HG03097 (cell line): ENCODE results near the gene AMBRA1.
A peak's percentile ranks its signal among the peaks of the same experiment; 100 is the strongest.

Experiments
- ATAC-seq: cut with Tn5 transposase; IDR thresholded peaks from one replicate; pipeline ENCODE4 v1.9.1; 2021; ENCODE audit not compliant: unreplicated experiment, low FRiP score

AMBRA1 gene

DNA sequence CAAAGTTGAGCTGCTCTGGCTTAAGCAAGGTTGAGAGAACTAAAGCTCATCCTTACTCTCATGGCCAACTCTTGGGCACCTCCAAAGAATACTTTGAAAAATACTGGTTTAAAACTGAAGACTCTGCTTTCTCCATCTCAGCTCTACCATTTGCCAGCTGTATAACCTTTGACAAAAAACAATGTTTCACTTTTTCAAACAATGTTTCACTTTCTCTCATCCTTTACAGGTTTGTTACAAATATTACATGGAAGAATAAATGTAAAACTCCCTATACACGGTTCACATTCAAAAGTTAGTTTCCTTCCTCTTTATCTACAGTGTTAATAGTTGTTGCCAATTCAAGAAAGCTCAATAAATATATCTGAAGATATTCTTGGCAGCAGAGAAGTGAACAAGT, 19.2 kb downstream of the AMBRA1 start:
- ATAC-seq, result no peak

DNA sequence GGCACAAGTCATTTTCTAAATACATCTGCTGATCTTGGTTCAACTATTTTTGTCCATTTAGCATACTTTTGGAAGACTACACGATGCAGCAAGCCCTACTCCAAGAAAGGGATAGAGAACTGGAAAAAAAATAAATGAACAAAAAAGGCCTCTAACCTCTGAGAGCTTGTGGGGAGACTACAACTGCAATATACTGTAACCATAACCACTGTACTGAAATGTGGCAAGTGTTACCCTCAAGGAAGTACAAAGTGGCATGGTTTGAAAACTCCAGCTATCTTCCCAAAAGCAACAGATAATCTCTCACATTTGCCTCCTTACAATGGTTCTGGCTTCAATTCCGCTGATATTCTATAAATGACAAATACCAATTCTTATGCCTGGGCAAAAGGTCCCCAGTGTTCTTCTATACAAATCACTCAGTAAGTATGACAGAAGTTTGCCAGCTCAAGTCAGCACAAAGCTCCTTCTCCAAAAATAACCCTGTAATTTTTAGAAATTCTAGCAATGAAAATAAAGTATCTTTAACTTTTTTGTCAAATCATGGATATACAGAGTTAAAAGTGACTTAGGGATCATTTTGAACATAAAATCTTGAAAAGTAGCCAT, 22.9 kb downstream of the AMBRA1 start:
- no peak for ATAC-seq

DNA sequence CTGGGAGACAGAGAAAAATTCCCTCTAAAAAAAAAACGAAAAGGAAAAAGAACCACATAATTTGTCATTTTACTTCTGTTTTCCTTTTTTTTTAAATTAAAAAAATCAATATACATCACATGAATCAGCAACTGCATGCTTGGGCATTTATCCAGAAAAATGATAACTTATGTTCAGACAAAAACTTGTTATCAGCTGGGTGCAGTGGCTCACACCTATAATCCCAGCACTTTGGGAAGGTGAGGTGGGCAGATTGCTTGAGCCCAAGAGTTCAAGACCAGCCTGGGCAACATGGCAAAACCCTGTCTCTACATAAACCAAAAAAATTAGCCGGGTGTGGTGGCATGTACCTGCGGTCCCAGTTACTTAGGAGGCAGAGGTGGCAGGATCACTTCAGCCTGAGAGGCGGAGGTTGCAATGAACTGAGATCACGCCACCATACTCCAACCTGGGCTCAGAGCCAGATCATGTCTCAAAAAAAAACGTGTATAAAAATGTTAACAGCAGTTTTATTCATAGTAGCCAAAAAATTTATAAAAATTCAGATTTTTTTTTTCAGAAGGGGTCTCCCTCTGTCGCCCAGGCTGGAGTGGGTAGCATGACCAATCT, 28.5 kb downstream of the AMBRA1 start:
- no peak for ATAC-seq

DNA sequence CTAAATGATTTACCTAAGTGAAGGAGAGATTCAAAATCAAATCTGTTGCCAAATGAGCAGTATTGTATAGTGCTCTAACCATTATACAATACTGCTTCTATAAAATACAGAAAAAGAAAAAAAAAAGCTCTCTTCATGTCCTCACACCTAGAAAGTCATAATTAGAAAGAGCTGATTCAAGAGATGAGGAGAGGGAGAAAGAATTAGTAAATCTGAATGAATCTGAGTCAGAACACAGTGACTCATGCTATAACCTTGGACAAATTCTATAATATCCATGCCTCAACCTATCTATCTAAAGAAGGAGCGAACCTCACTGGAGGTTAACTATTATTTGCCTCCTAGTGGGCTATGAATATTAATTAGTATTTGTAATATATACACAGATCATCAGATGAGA, 29.4 kb downstream of the AMBRA1 start:
- ATAC-seq, result no peak

DNA sequence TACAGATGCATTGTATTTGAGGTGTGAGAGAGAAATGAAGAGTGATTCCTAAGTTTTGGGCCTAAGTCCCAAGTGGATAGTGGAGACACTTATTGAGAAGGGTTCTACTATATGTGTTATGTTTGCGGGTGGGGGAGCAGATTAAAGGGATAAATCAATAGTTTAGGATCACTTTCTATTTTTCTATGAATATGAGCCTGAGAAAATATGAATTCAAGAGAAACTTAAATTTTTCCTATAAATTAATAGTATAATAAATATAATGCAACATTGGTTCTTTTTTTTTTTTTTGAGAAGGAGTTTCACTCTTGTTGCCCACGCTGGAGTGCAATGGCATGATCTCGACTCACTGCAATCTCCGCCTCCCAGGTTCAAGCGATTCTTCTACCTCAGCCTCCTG, 31.3 kb downstream of the AMBRA1 start:
- no peak for ATAC-seq

DNA sequence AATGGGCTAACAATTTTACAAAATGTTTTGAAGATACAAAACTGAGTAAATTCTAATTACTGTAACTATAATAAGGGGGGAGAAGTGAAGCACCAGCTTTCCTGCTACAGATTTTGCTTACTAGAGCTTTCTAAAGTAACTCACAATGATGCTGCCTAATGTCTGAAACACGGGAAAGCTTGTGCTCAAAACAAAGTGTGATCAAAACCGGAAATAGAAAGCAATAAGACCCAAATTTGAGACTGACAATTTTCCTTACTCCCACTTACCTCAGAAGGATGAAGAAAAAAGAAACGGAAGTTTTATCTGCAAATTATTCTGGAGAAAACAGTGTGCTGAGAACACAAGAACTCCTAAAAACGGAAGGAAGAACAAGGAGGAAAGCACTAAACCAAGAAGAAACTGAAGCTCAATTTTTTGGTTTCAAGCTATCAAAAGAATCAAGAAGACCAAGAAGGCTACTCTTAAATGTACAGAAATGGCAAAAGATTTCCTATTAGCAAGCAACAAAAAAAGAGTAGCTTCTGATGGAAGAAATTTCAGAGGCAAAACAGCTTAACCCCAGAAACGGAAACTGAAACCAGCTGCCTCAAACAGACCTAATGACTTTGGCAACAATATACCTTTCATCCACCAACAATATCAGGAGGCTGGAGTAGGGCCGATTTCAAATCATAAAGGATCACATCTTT, 33.4 kb downstream of the AMBRA1 start:
- ATAC-seq, result peak; percentile 44

DNA sequence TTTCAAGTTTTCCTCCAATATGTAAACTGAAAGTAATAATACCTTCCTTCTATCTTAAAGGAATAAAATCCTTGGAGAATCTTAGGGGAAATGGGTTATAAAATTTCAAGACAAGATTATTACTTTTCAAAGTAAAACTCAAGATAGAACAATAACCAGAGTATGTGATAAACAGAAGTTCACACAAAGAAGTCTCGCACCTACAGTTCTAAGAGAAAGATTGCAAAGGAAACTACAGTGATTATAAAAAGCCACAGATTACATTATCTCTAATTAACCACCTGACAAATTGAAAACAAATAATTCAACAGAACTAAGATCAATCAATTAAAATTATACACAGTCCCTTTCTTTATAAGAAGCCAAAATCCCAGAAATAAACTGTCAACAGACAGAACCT, 34.0 kb downstream of the AMBRA1 start:
- ATAC-seq, result no peak

DNA sequence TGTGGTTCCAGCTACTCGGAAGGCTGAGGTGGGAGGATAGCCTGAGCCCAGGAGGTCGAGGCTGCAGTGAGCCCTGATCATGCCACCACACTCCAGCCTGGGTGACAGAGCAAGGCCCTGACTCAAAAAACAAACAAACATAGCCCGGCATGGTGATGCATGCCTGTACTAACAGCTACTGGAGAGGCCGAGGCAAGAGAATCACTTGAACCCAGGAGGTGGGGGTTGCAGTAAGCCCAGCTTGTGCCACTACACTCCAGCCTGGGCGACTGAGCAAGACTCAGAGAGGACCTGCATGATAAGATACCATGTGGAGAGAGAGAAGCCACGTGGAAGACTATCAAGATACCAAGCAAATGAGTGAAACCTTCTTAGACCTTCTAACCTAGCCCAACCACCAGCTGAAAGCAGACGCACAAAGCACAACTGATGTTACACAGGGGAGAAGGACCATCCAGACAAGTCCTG, 36.1 kb downstream of the AMBRA1 start:
- ATAC-seq, result no peak

DNA sequence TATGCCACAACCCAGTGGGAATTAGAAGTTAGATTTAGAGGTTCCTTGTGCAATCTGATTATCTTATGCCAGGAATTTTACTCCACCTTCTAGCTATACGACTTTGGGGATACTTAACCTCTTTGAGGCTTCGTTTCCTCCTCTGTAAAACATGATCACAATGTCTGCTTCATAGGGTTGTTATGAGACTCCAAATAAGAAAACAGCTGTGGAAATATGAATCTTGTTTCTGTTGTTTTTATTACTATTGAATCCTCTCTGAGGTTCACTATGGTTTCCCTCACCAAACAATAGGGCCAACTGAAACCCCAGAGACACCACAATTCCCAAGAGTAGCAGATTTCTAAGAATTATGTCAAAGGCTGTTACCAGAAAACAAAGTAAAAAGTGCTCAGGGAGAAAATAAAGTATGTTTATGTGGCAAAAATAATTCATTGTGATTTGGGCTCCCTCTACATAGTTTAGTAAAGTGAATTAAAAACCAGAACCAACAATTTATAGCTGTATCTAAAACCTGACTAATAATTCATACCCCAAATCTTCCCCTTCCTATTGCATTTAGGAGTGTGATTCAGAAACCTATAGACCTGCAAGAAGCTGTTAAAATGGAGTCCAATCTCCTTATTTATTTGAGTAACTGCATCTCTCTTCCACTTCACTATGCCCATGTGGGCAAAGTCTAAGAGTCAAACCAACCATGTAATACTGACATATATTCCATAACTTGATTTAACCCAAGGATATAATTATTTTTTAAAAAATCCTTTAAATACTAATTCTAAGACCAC, 38.4 kb downstream of the AMBRA1 start:
- no peak for ATAC-seq

DNA sequence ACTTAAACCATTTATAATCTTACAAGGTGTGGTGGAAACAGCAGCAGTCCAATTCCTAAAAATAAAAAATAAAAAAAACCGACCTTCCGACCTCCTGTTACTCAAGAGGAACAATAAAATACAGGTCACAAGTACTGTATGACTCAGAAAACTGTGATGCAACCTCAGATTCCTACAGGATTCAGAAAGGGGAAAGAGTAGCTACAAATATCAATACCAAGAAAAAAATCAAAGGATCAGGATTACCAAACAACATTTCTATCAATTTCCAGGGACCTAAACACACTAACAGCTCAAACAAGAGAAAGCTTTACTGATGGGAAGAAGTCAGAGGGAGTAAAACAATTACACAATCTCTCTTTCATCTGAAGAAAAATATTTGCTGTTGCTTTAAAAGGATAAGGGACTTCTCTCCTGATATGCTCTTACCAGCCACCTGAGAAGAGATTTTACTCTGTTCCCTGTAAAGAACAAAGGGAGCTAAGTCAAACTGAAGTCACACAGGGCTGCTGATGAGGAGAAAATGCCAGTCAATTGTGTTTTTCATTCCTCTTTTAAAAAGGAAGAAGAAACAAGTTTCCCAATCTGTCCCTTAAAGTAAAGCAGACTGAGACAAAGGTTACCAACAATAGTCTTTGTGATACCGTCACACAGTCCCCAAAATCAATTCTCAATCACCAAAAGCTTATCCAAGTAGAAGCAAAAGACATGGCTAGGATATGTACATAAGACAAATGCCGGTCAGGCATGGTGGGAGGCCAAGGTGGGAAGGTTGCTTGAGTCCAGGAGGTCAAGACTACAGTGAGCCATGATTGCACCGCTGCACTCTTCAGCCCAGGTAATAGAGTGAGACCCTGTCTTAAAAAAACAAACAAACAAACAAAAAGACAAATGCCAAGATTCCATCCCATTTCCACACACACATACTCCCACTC, 39.3 kb downstream of the AMBRA1 start:
- no peak for ATAC-seq

DNA sequence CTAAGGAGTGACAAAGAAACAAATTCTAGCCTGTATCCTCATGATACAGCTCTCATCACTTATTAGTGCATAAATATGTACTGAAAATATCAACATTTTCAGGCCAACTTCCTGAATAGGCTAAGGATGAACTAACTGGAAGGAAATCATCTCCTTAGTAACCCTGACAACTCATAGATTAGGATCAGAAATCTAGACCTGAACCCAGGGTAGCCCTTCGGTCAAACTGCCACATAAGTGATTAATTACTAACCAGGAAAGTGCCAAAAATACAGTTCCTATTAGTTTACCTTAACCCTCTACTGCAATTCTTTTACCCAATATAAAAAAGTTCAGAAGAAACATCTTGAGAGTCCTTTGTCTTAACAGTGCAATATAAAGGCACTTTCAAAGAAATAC, 40.0 kb downstream of the AMBRA1 start:
- ATAC-seq, result no peak

DNA sequence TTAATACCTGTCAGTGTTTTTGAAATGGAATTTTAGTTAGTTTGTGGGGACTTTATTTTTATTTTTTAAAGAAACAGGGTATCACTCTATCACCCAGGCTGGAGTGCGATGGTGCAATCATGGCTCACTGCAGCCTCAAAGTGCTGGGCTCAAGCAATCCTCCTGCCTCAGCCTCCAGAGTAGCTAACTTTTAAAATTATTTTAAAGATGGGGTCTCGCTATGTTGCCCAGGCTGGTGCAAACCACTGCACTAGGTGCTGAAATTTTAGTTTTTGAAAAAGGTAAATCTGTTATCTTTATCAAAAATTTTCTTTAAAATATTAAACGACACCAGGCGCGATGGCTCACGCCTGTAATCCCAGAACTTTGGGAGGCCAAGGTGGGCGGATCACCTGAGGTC, 42.6 kb downstream of the AMBRA1 start:
- no peak for ATAC-seq

DNA sequence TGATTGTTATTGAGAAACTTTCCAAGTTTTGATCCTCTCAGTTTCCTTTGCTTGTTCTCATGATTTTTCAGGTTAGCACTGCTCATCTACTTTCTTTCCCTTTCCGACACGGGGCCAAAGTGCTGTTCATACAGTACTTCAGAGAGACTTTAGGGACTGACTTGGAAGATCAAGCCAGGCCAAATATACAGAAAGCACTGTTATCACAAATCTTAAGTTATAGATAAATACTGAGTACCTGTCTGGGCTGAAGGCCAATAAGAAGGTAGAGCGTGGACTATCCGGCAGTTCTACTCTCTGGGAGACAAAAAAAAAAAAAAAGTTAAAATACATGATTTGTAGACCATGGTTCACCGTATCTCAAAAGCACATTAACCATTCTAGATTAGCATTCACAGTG, 46.2 kb downstream of the AMBRA1 start:
- no peak for ATAC-seq

DNA sequence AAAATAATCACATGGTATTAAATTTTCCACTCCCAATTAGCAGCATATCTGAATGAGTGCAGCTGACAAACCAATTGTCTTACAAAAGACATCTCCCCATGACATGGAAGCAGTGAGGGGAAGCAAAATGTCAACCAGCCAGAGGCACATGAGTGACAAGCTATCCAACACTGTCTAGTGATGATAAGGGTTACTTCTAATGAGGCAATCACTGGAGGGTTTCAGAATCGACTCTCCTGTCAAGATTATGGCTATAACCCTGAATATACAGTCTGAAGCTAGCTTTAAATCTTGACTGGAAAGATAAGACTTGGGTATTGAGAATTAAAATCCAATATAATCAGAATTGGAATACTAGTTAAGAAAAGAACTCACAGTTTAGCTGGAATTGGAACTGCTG, 50.3 kb downstream of the AMBRA1 start:
- no peak for ATAC-seq

DNA sequence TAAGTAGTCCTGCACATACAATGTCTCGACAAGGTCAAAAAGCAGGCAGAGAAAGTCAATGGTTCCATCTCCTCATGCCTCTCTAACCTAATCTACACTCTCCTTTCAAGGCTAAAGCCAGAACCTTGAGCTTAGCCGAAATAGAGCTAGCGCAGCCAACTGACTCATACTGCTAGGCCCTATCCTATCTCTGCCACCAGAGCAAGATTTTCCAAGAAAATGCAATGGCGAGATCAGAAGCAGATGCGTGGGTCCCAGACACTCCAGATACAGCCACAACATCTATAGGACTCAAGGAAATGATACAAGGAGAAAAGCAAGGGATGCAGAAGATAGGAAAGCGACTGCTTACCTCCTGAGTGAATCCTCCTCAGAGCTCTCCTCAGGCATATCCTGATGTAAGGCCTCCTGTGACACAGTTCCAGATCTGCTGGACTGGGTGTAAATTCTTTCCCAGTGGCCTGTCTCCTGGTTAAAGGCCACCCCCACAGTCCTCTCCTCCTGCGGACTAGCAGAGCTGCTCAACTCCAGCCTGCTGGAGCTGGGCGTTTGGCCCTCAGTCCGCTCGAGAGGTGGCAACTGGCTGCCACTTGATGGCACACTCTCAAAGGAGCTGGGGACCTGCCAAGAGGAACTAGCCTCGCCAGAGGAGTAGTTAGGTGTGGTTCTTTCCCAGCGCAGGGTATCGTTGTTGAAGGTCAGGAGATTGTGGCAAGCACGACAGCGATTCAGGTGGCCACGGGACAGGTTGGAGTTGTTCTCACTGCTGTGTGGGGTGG, 52.0 kb downstream of the AMBRA1 start:
- no peak for ATAC-seq

DNA sequence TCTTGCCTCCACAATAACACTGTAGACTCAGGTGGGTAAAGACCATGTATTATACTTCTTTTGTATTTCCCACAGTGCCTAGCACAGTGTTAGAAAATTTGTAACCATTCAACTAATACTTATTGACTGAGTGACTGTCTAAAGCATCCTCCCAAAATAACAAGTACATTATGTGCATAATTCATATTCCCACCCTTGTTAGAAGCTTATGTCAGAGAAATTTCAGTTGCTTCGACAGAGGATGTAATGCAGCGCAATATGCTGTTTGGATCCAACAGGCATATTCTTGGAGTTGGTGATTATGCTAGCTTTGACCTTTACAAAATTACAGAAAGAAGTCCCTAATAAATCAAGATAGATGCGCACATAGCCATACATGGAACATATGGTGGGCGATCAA, 53.0 kb downstream of the AMBRA1 start:
- ATAC-seq, result no peak

DNA sequence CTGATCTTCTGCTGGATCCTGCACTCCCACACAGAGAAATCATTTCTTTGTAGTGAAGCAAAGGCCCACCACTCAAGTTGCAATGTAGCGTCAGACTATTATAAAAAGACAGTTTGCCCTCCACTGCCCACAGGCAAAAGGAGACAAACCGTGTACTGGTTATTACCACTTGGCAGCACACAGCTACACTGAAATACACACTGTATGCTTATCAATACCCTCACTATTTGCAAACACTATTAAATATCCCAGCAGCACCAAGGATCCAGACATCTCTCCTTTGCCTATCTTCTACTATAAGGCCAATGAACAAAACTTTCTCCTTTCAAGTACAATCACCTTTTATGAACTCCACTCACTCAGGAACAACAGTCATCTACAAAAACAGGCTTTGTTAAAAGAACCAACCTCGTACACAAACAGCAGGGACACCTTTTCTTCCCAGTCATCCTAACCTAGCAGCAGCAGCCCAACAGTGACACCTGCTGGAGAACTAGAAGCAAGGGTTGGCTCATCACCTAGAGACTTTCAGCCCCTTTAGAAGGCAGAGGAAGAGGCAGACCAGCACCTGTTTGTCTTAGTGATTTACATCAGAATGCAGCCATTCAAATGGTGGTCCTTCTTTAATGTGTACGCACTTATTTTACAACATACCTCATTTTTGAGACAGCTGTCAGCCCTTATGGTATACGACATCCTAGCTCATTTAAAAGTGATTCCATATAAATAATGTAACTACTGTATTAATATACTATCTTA, 56.1 kb downstream of the AMBRA1 start:
- no peak for ATAC-seq

DNA sequence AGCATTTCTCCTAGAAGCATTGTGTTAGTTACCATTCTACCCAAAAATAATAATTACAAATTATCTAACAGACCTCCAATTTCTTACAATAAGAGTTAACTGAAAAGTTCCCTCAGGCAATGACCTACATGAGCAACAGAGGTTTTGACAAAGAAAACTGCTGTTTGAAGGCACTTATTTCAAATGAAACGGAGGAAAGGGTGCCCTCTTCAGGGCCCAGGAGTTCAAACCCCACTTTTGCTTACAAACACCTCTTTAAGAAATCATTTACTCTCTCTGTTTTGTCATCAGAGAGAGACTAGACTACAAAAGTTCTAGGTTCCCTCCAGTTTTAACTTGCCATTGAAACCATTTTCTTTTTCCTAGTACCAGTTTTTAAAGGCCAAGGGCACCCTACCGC, 56.7 kb downstream of the AMBRA1 start:
- no peak for ATAC-seq

DNA sequence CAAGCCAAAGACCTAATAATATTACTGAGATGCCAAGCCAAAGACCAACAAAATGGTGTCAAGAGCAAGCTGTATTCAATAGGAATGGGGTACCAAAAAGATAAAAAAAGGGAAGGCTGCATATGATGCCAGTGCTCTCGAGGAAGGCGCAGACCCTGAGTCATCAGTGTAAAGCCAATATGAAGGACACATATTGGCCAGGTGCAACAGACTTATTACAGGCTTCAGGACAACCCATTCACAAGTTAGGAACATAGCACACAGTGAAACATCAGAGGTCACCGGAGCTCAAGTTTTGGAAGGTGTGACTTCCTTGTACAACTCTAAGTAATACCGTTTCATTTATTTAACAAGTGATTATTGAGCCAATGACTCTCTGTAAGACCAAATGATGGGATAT, 58.1 kb downstream of the AMBRA1 start:
- no peak for ATAC-seq
